CD4-positive, alpha-beta T cell treated with Interleukin-21 for 1 hour (primary cell): ENCODE results near the gene NFATC1.
"Not testable (repeated sequence)": the region's sequence is repeated elsewhere in the genome, so short reads cannot be mapped to it uniquely, and the experiment has no call there.

Source experiments
- DNase-seq: peaks from one replicate; pipeline ENCODE4 v3.0.0-alpha.2; 2020

The NFATC1 gene

GRCh38 chr18:79376661-79377060, 19.1 kb upstream of the NFATC1 start:
- DNase-seq: not testable (repeated sequence)

- DNase-seq: no peak
These were observed 18.4 kb upstream of the NFATC1 start for GRCh38 chr18:79377187-79377891.

- DNase-seq: peak; percentile 85
These were observed 17.0 kb upstream of the NFATC1 start for GRCh38 chr18:79378536-79379250.

- DNase-seq: no peak
These were observed 16.4 kb upstream of the NFATC1 start for GRCh38 chr18:79379251-79379905.

- no peak for DNase-seq
These were observed 15.6 kb upstream of the NFATC1 start for GRCh38 chr18:79379931-79380815.

- peak; percentile 71 for DNase-seq
These were observed 14.6 kb upstream of the NFATC1 start for GRCh38 chr18:79380816-79381806.

- no peak for DNase-seq
These were observed 13.9 kb upstream of the NFATC1 start for GRCh38 chr18:79381811-79382311.

- DNase-seq: no peak
These were observed 12.9 kb upstream of the NFATC1 start for GRCh38 chr18:79382681-79383387.

- DNase-seq: no peak
These were observed 12.2 kb upstream of the NFATC1 start for GRCh38 chr18:79383388-79384056.

GRCh38 chr18:79384151-79384807, 11.5 kb upstream of the NFATC1 start:
- DNase-seq: no peak

- DNase-seq: no peak
These were observed 10.9 kb upstream of the NFATC1 start for GRCh38 chr18:79384834-79385233.

GRCh38 chr18:79385326-79385707, 10.4 kb upstream of the NFATC1 start:
- DNase-seq: no peak

GRCh38 chr18:79385708-79386341, 9.9 kb upstream of the NFATC1 start:
- DNase-seq: no peak

- no peak for DNase-seq
These were observed 9.2 kb upstream of the NFATC1 start for GRCh38 chr18:79386547-79386946.

GRCh38 chr18:79387214-79387613, 8.5 kb upstream of the NFATC1 start:
- DNase-seq: no peak

- DNase-seq: no peak
These were observed 8.1 kb upstream of the NFATC1 start for GRCh38 chr18:79387615-79388014.

GRCh38 chr18:79388043-79388442, 7.7 kb upstream of the NFATC1 start:
- DNase-seq: no peak

- DNase-seq: no peak
These were observed 6.0 kb upstream of the NFATC1 start for GRCh38 chr18:79389689-79390088.

GRCh38 chr18:79392226-79392625, 3.5 kb upstream of the NFATC1 start:
- DNase-seq: no peak
